Upper lobe of left lung (tissue), 6 donors: ENCODE results near the gene CHD8. TPM values are rescaled to one million over a fixed set of nuclear protein-coding genes. Genes with fewer than 3 reads are reported as not detected.
"Not testable (repeated sequence)": the region's sequence is repeated elsewhere in the genome, so short reads cannot be mapped to it uniquely, and the experiment has no call there.

Source experiments
- ATAC-seq, 2 donors: fragments of 200-7000 bp; cut with Tn5 transposase; one replicate each; pipeline ENCODE4 v1.9.1; 2022; ENCODE audit warnings: mild to moderate bottlenecking in 2 of 2, moderate library complexity in 2 of 2; ENCODE audit not compliant: low FRiP score in 2 of 2
- DNase-seq, 2 donors: peaks; one replicate each; pipeline ENCODE4 v3.0.0-alpha.2; 2019 to 2020
- H3K27ac ChIP-seq, 4 donors: fragments of 200-600 bp; sonication (generic); one replicate each; pipeline ENCODE4 v1.5.1; 2016 to 2019
- H3K27me3 ChIP-seq, 4 donors: fragments of 200-600 bp; sonication (generic); one replicate each; pipeline ENCODE4 v1.5.1; 2017 to 2019
- H3K36me3 ChIP-seq, 4 donors: fragments of 200-600 bp; sonication (generic); one replicate each; pipeline ENCODE4 v1.5.1; 2016 to 2019
- H3K4me1 ChIP-seq, 4 donors: fragments of 200-600 bp; sonication (generic); one replicate each; pipeline ENCODE4 v1.5.1; 2018 to 2019
- H3K4me3 ChIP-seq, 4 donors: fragments of 200-600 bp; sonication (generic); one replicate each; pipeline ENCODE4 v1.5.1; 2017 to 2019; ENCODE audit warnings: mild to moderate bottlenecking in 2 of 4, moderate library complexity in 1 of 4
- H3K9me3 ChIP-seq, 4 donors: fragments of 200-600 bp; sonication (generic); one replicate each; pipeline ENCODE4 v1.5.1; 2018 to 2019
- CTCF ChIP-seq, 6 experiments: fragments of 450-650 bp in 4 of 6; fragments of 200-600 bp in 2 of 6; sonication (generic) in 2 of 6; IDR thresholded peaks; one replicate each; pipeline ENCODE4 v1.5.1; 2016 to 2019; ENCODE audit warnings: antibody characterized with exemption in 6 of 6
- EP300 ChIP-seq, 4 donors: sonication (generic); formaldehyde crosslinking; IDR thresholded peaks; one replicate each; pipeline ENCODE4 v1.5.1; 2017; ENCODE audit warnings: antibody characterized with exemption in 4 of 4, control low read depth in 2 of 4
- POLR2A ChIP-seq, 4 donors: fragments of 450-650 bp; IDR thresholded peaks; one replicate each; pipeline ENCODE4 v1.5.1; 2016 to 2017; ENCODE audit warnings: antibody characterized with exemption in 4 of 4, mild to moderate bottlenecking in 2 of 4
- POLR2AphosphoS5 ChIP-seq, 2 donors: sonication (generic); formaldehyde crosslinking; IDR thresholded peaks; one replicate each; pipeline ENCODE4 v1.5.1; 2017; ENCODE audit warnings: antibody characterized with exemption in 2 of 2
- WGBS, 2 donors: methylation state at CpG; one replicate each; pipeline ENCODE4 v1.1.5; 2017 to 2018; 5-methylcytosine and 5-hydroxymethylcytosine counted together
- total RNA-seq, 6 donors: library from RNA; depleted of rRNA in 4 of 6; stranded (reverse); fragments of >200 nt in 4 of 6; gene quantifications; one replicate each; pipeline versions ENCODE4 v1.1.0 to v1.2.1, GENCODE V29; 2016 to 2021
- donor health status: DM: no; HTN: no; CAD: no; lungs with moderate emphysema.
- donor health status: DM: no; HTN: yes; CAD: no; lungs with severe emphysema.

Gene CHD8
- total RNA-seq, 6 donors from 2014 or later, result 42.2 to 96.4 (median 67.5) TPM

- Histone ChIP-seq H3K9me3 (no peaks in the 10 kb centered on the region), H3K4me3 (peak overlapping the region; percentile 60 to 93 (median 90)), H3K36me3 (peaks cover 0 to 10% (median under 1%) of the 10 kb centered on the region in 4 donors), H3K4me1 (peaks cover 29 to 44% (median 30%) of the 10 kb centered on the region in 4 donors), H3K27me3 (no peaks in the 10 kb centered on the region), H3K27ac (peak overlapping the region; percentile 92 to 98 (median 96))
- no peak for DNase-seq
- 31 to 32% methylated on average over 15 of the region's 15 CpGs for WGBS, 2 donors
- no peak for TF ChIP-seq POLR2A (IDR thresholded peaks at IDR 0.05)
- TF ChIP-seq CTCF (IDR thresholded peaks at IDR 0.05), result no peak
- no peak for TF ChIP-seq POLR2AphosphoS5 (IDR thresholded peaks at IDR 0.05)
- TF ChIP-seq EP300 (IDR thresholded peaks at IDR 0.05), result no peak
- ATAC-seq, result no peak
These were observed 929 bp downstream of the CHD8 start for GRCh38 chr14:21454843-21455544.

GRCh38 chr14:21449899-21450216 lies 6.1 kb downstream of the CHD8 start:
- TF ChIP-seq CTCF (IDR thresholded peaks at IDR 0.05), result no peak
- Histone ChIP-seq H3K27me3 (no peaks in the 10 kb centered on the region), H3K4me1 (peaks cover 19 to 34% (median 21%) of the 10 kb centered on the region in 4 donors), H3K36me3 (no peaks in the 10 kb centered on the region), H3K27ac (no peak overlapping the region), H3K4me3 (no peak overlapping the region), H3K9me3 (no peaks in the 10 kb centered on the region)
- ATAC-seq (no peak), DNase-seq (no peak)
- WGBS, 2 donors, result 87 to 93% methylated on average over 1 of the region's 1 CpG

- H3K36me3 ChIP-seq, H3K9me3 ChIP-seq, H3K4me1 ChIP-seq, DNase-seq, ATAC-seq, H3K27ac ChIP-seq, H3K4me3 ChIP-seq, H3K27me3 ChIP-seq: not testable (repeated sequence)
- no CpG with 5 or more reads among the region's 1 CpG for WGBS, 2 donors
These were observed 13.3 kb downstream of the CHD8 start for GRCh38 chr14:21442657-21443056.

GRCh38 chr14:21440859-21441258 lies 15.1 kb downstream of the CHD8 start:
- H3K4me3 ChIP-seq, result no peak overlapping the region
- DNase-seq, result no peak
- no peaks in the 10 kb centered on the region for H3K27me3 ChIP-seq
- ATAC-seq, result no peak
- TF ChIP-seq POLR2AphosphoS5 (IDR thresholded peaks at IDR 0.05) (no peak), EP300 (IDR thresholded peaks at IDR 0.05) (no peak), CTCF (IDR thresholded peaks at IDR 0.05) (no peak), POLR2A (IDR thresholded peaks at IDR 0.05) (no peak)
- no peaks in the 10 kb centered on the region for H3K9me3 ChIP-seq
- H3K36me3 ChIP-seq, result no peaks in the 10 kb centered on the region
- H3K4me1 ChIP-seq, result peaks cover 12 to 18% (median 16%) of the 10 kb centered on the region in 4 donors
- H3K27ac ChIP-seq, result no peak overlapping the region

GRCh38 chr14:21437063-21437901 lies 18.6 kb downstream of the CHD8 start:
- peak; percentile 100 for ATAC-seq
- H3K27me3 ChIP-seq, result no peaks in the 10 kb centered on the region

More at GRCh38 chr14:21437063-21437901, 18.6 kb downstream of the CHD8 start:
- Histone ChIP-seq H3K4me1 (peaks cover 22 to 27% (median 25%) of the 10 kb centered on the region in 4 donors), H3K4me3 (peak overlapping the region; percentile 73 to 90 (median 78)), H3K9me3 (no peaks in the 10 kb centered on the region), H3K36me3 (no peaks in the 10 kb centered on the region), H3K27ac (peak overlapping the region; percentile 86 to 93 (median 89))
- no peak for TF ChIP-seq EP300 (IDR thresholded peaks at IDR 0.05)
- peak; percentile 86 to 88 for TF ChIP-seq POLR2AphosphoS5 (IDR thresholded peaks at IDR 0.05)
- TF ChIP-seq CTCF (IDR thresholded peaks at IDR 0.05), result peak in 1 of 6 experiments; percentile 19
- peak in 1 of 4 donors; percentile 74 for TF ChIP-seq POLR2A (IDR thresholded peaks at IDR 0.05)
- DNase-seq, result peak; percentile 98
- WGBS, 2 donors, result 6 to 7% methylated on average over 22 to 33 of the region's 33 CpGs
